Occipital lobe (tissue), 2 donors: ENCODE results near the gene GAREM2. TPM values are rescaled to one million over a fixed set of nuclear protein-coding genes. Genes with fewer than 3 reads are reported as not detected.

Experiments used
- DNase-seq: peaks from one replicate; lab custom pipeline; 2025; lab: John Stamatoyannopoulos, UW
- total RNA-seq: library from RNA; depleted of rRNA; stranded (reverse); fragments of >200 nt; gene quantifications from one replicate; pipeline ENCODE4 v1.2.3, GENCODE V29; 2014

Gene GAREM2
- total RNA-seq, 1 donor from 2014 or later, result 7.0 TPM

DNA sequence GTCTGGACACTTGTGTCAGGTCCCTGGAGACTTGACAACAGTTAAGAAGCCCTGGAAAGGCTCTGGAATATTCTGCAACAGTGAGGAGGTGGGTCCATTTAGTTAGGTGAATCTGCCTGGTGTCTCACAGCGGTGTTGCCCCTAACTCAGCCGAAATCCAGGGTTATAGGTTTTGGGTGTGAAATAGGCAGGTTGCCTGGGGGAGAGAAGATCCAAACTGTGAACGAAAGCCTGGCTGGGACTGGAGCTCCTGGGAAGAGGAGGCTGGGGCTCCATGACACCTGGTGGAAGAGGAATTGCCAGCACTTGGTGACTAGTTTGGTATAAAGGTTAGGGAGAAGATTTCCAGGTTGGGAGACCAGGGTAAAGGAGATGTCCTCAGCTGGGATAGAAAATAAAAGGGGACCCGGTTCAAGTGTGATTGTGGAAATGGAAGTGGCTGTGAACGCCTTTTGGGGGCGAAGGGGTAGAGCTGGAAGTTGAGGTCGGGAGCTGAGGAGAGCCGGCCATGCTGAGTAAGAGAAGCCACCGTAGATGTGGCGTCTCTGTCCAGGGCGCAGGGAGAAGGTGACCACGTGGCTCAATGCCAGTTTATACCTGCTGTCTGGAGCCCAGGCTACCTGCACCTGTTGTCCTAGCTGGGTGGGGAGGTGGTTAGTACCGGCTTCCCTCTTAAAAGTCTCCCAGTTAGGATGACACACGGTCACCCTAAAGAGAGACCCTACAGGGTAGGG is 3.0 kb upstream of the GAREM2 start:
- DNase-seq, result no peak

DNA sequence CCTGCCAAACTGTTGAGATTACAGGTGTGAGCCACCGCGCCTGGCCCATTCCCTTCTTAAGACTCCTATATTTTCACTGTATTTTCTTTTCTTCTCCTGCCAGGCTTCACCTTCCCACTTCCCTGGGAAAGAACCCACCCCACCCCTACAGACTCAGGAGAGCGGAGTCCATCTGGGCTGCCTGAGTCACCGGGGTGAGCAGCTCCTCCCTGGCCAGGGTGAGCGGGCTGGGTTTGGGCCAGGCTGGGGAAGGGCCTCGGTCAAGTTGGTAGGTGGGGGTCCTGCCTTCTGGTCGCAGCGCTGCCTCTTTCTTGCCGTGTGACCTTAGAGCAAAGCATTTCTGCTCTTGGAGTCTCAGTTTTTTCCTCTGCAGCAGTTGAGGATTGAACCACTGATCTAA is 2.1 kb upstream of the GAREM2 start:
- DNase-seq, result no peak

GRCh38 chr2:26172189-26172870 is 558 bp upstream of the GAREM2 start:
- DNase-seq, result no peak

- no peak for DNase-seq
These were observed 1.0 kb downstream of the GAREM2 start for GRCh38 chr2:26173776-26174482.

- DNase-seq, result no peak
These were observed 2.0 kb downstream of the GAREM2 start for GRCh38 chr2:26174691-26175465.

- DNase-seq, result no peak
These were observed 2.8 kb downstream of the GAREM2 start for GRCh38 chr2:26175466-26176278.

GRCh38 chr2:26176279-26176615 is 3.4 kb downstream of the GAREM2 start:
- DNase-seq, result no peak

GRCh38 chr2:26177122-26177521 is 4.2 kb downstream of the GAREM2 start:
- no peak for DNase-seq

GRCh38 chr2:26178246-26178645 is 5.4 kb downstream of the GAREM2 start:
- DNase-seq, result no peak

DNA sequence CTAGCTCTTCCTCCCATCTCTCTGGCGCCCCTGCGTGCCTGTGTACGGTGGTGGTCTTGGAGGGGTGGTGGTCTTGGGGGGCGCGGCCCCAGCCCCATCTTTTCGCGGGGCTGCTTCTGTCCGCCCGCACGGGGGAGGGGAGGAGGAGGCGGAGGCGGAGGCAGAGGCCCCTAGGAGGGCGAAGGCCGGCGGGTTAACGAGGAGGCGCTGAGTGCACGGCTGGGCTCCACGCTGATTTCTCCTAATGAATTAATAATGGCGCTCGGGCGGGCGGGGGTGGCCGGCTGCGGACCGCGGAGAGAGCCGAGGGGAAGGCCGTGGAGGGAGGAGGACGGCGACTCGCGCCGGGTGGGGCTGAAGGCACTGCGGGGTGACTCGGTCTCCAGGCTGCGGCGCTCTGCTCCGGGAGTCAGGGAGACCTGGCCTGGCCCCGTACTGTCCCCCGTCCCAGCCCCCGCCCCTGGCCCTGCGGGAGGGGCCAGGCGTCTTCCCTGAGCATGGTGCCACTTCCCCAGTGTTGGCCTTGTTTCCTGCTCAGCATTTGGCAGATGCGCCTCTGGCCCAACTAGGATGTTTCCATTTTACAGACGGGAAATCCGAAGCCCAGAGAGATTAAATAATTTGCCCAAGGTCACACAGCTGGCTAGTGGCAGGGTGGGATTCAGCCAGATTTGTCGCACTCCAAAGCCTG is 6.0 kb downstream of the GAREM2 start:
- no peak for DNase-seq

DNA sequence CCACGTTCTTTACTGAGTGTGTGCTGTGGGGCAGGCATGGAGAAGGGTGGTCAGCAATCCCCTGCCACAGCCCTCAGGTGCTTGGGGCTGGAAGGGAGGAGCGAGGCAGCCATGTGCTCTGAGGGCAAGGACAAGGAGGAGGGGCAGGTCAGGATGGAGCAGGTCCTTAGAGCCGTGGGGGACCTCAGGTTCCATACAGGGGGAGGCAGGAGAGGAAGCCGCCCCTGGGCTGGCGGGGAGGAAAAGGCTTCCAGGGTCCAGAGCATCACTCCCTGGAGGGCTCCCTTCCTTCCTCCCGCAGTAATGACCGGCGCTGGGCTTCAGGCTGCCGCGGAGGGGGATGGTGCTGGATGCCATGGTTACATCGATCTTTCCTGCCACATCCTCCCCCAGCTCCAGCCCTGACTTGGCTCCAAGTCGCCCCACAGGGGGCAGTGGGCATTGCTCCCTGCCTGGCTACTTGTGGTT is 6.6 kb downstream of the GAREM2 start:
- no peak for DNase-seq

DNA sequence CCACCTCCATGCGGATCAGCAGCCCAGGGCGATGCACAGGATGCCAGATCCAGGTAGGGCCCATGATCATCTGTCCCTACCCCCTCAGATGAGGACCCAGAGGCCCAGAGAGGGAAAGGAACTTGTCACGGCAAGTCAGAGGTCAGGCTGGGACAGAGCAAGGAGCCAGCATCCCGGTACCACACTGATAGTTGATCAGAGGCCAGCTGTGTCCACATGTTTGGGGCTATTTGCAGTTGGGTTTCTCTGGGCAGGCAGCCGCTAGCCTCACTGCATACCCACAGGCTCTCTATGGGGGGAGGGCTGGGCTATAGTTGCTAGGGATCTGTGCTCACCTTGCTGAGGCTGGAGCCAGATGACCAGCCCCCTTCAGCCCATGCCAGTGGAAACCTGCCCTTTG is 9.6 kb downstream of the GAREM2 start:
- no peak for DNase-seq

- no peak for DNase-seq
These were observed 10.2 kb downstream of the GAREM2 start for GRCh38 chr2:26182887-26183630.

- DNase-seq, result no peak
These were observed 11.2 kb downstream of the GAREM2 start for GRCh38 chr2:26184121-26184520.

DNA sequence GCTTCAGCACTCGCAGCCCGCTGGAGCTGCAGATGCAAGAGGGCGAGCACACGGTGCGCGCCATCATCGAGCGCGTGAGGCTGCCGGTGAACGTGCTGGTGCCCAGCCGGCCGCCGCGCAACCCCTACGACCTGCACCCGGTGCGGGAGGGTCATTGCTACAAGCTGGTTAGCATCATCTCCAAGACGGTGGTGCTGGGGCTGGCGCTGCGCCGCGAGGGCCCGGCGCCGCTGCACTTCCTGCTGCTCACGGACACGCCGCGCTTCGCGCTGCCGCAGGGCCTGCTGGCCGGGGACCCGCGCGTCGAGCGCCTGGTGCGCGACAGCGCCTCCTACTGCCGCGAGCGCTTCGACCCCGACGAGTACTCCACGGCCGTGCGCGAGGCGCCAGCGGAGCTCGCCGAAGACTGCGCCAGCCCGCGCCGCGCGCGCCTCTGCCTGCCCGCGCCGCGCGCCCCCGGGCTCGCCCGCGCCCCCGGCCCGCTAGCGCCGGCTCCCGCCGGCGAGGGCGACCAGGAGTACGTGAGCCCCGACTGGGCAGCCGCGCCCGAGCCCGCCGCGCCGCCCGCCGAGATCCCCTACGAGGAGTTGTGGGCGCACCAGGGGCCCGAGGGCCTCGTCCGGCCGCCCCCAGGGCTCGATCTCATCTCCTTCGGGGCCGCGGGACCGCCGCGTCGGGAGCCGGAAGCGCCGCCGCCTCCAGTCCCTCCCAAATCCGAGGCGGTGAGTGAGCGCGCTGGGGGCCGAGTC is 11.8 kb downstream of the GAREM2 start:
- DNase-seq, result no peak

- DNase-seq, result no peak
These were observed 12.5 kb downstream of the GAREM2 start for GRCh38 chr2:26185304-26185928.

GRCh38 chr2:26185954-26186770 is 13.3 kb downstream of the GAREM2 start:
- DNase-seq, result no peak
